Measurements from ENCODE around the gene SLC35G6.
"Not testable (repeated sequence)": the region's sequence is repeated elsewhere in the genome, so short reads cannot be mapped to it uniquely, and the experiment has no call there.

Gene SLC35G6

GRCh38 chr17:7481275-7481674 is at the start of gene SLC35G6:
Gene SLC35G6, plus strand, starts transcription at chr17:7481446. Its CDS starts 71 bp downstream, at chr17:7481517.
- DNase-seq (ENCODE audit: low read depth in 2 of 2), result not testable (repeated sequence)

GRCh38 chr17:7432296-7432695 is 49.0 kb upstream of the SLC35G6 start:
- DNase-seq (ENCODE audit: low read depth in 2 of 2), result no peak

- DNase-seq (ENCODE audit: low read depth in 2 of 2), result peak; percentile 29 to 40
Measured at GRCh38 chr17:7435676-7436555, 45.3 kb upstream of the SLC35G6 start.

- DNase-seq (ENCODE audit: low read depth in 2 of 2), result peak; percentile 65 to 68
Measured at GRCh38 chr17:7436556-7437368, 44.5 kb upstream of the SLC35G6 start.

- DNase-seq (ENCODE audit: low read depth in 2 of 2), result no peak
Measured at GRCh38 chr17:7437369-7437863, 43.8 kb upstream of the SLC35G6 start.

GRCh38 chr17:7437950-7438614 is 43.2 kb upstream of the SLC35G6 start:
- peak; percentile 45 to 63 for DNase-seq (ENCODE audit: low read depth in 2 of 2)

- no peak for DNase-seq (ENCODE audit: low read depth in 2 of 2)
Measured at GRCh38 chr17:7438656-7439460, 42.4 kb upstream of the SLC35G6 start.

GRCh38 chr17:7439462-7440112 is 41.7 kb upstream of the SLC35G6 start, which contains the start of gene FGF11:
Gene FGF11, plus strand, starts transcription at chr17:7439512. Its CDS starts 109 bp downstream, at chr17:7439621.
- DNase-seq (ENCODE audit: low read depth in 2 of 2), result no peak

GRCh38 chr17:7440113-7440833 is 41.0 kb upstream of the SLC35G6 start:
- DNase-seq (ENCODE audit: low read depth in 2 of 2), result peak in 1 of 2 donors; percentile 48

GRCh38 chr17:7440834-7441195 is 40.4 kb upstream of the SLC35G6 start:
- no peak for DNase-seq (ENCODE audit: low read depth in 2 of 2)

GRCh38 chr17:7441266-7441665 is 40.0 kb upstream of the SLC35G6 start:
- no peak for DNase-seq (ENCODE audit: low read depth in 2 of 2)

- no peak for DNase-seq (ENCODE audit: low read depth in 2 of 2)
Measured at GRCh38 chr17:7442142-7442541, 39.1 kb upstream of the SLC35G6 start.

- DNase-seq (ENCODE audit: low read depth in 2 of 2), result no peak
Measured at GRCh38 chr17:7443499-7444485, 37.5 kb upstream of the SLC35G6 start.

GRCh38 chr17:7444682-7445618 is 36.3 kb upstream of the SLC35G6 start, which contains the start of gene CHRNB1:
Gene CHRNB1, plus strand, starts transcription at chr17:7445061. Its CDS starts 67 bp downstream, at chr17:7445128.
- DNase-seq (ENCODE audit: low read depth in 2 of 2), result no peak

GRCh38 chr17:7445619-7445968 is 35.7 kb upstream of the SLC35G6 start:
- DNase-seq (ENCODE audit: low read depth in 2 of 2), result no peak

GRCh38 chr17:7448461-7448860 is 32.8 kb upstream of the SLC35G6 start:
- no peak for DNase-seq (ENCODE audit: low read depth in 2 of 2)

- DNase-seq (ENCODE audit: low read depth in 2 of 2), result no peak
Measured at GRCh38 chr17:7459961-7460545, 21.2 kb upstream of the SLC35G6 start.
